ENCODE measurements around the gene KPNA1.

Gene KPNA1

DNA sequence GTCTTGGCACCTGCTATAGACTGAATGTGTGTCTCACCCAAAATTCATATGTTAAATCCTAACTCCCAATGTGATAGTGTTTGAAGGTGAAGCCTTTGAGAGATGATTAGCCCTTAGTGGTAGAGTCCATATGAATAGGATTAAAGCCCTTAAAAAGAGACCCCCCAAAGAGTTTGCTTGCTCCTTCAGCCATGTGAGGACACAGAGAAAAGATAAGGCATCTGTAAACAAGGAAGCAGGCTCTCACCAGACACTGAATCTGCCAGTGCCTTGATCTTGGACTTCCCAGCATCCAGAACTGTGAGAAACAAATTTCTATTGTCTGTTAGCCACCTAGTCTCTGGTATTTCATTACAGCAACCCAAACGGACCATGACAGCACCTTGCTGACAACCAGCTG lies 16.6 kb downstream of the KPNA1 start:
- H2BK12ac ChIP-seq (ENCODE audit: low read length), result no peak overlapping the region
- H3K36me3 ChIP-seq (replicated peaks in 1 of 2; ENCODE audit: control insufficient read depth in 2 of 2, insufficient read depth in 2 of 2, low read length in 2 of 2), result peaks cover 2 to 32% of the 10 kb centered on the region in 2 donors
- WGBS, 2 donors (ENCODE audit: extremely low coverage in 2 of 2, insufficient read length in 2 of 2, insufficient replicate concordance in 1 of 2), result no CpG with 5 or more reads among the region's 1 CpG
- H3K9me3 ChIP-seq (replicated peaks in 1 of 2; ENCODE audit: control insufficient read depth in 2 of 2, insufficient read depth in 1 of 2, low read depth in 1 of 2, low read length in 2 of 2), result no peaks in the 10 kb centered on the region
- H3K23ac ChIP-seq (ENCODE audit: low read depth, low read length, poor library complexity), result no peak overlapping the region
- H3K27me3 ChIP-seq (ENCODE audit: control insufficient read depth in 3 of 3, insufficient read depth in 3 of 3, low read depth in 1 of 3, low read length in 3 of 3), result no peaks in the 10 kb centered on the region
- H3K4me2 ChIP-seq (ENCODE audit: insufficient read depth, low read length, poor library complexity, severe bottlenecking), result no peak overlapping the region
- H2BK120ac ChIP-seq (ENCODE audit: low read depth, low read length), result no peak overlapping the region
- H3K27ac ChIP-seq (replicated peaks; ENCODE audit: low read length), result no peak overlapping the region
- H3K14ac ChIP-seq (ENCODE audit: low read length), result no peak overlapping the region
- H2BK15ac ChIP-seq (ENCODE audit: low read length), result no peak overlapping the region
- no peak for DNase-seq (ENCODE audit: low spot score)
- no peak overlapping the region for H3K18ac ChIP-seq (ENCODE audit: low read length)
- no peak overlapping the region for H4K8ac ChIP-seq (ENCODE audit: low read depth, low read length)
- H2AK5ac ChIP-seq (ENCODE audit: low read depth, low read length), result no peak overlapping the region
- H3K4me1 ChIP-seq (ENCODE audit: control insufficient read depth in 2 of 2, insufficient read depth in 1 of 2, low read depth in 1 of 2, low read length in 2 of 2), result peaks cover 4% of the 10 kb centered on the region in 2 donors
- no peak overlapping the region for H4K91ac ChIP-seq (ENCODE audit: low read depth, low read length, poor library complexity)
- H3K9ac ChIP-seq (ENCODE audit: low read depth, low read length, poor library complexity), result no peak overlapping the region
- H3K4me3 ChIP-seq (ENCODE audit: low read length in 2 of 2), result no peak overlapping the region
- H2AFZ ChIP-seq (ENCODE audit: low read length), result no peak overlapping the region
- no peak overlapping the region for H3K4ac ChIP-seq (ENCODE audit: low read length)
- H3K79me1 ChIP-seq (ENCODE audit: low read depth, low read length), result peaks cover 2% of the 10 kb centered on the region
- no peak overlapping the region for H2BK5ac ChIP-seq (ENCODE audit: low read length)

DNA sequence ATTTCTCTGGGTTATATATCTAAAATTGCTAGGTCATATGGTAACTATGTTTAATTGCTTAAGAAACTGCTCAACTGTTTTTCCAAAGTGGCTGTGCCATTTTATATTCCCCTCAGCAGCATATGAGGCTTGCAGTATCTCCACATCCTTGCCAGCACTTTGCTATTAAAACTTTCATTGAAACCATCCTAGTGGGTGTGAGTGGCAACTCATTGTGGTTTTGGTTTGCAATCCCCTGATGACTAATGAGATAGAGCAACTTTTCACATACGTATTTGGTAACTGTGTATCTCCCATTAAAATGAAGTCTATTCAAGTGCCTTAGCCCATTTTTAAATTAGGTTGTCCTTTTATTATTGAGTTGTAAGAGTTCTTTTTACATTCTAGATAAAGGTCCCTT lies 17.3 kb downstream of the KPNA1 start:
- Histone ChIP-seq H3K9ac (ENCODE audit: low read depth, low read length, poor library complexity) (no peak overlapping the region), H3K4me3 (ENCODE audit: low read length in 2 of 2) (no peak overlapping the region), H2BK120ac (ENCODE audit: low read depth, low read length) (no peak overlapping the region), H4K8ac (ENCODE audit: low read depth, low read length) (no peak overlapping the region), H3K4ac (ENCODE audit: low read length) (no peak overlapping the region), H2BK5ac (ENCODE audit: low read length) (no peak overlapping the region), H3K23ac (ENCODE audit: low read depth, low read length, poor library complexity) (no peak overlapping the region), H2AFZ (ENCODE audit: low read length) (no peak overlapping the region), H3K36me3 (replicated peaks in 1 of 2; ENCODE audit: control insufficient read depth in 2 of 2, insufficient read depth in 2 of 2, low read length in 2 of 2) (peaks cover 2 to 39% of the 10 kb centered on the region in 2 donors), H3K27ac (replicated peaks; ENCODE audit: low read length) (no peak overlapping the region), H3K14ac (ENCODE audit: low read length) (no peak overlapping the region), H3K79me1 (ENCODE audit: low read depth, low read length) (no peaks in the 10 kb centered on the region), H3K9me3 (replicated peaks in 1 of 2; ENCODE audit: control insufficient read depth in 2 of 2, insufficient read depth in 1 of 2, low read depth in 1 of 2, low read length in 2 of 2) (peaks cover 0 to 3% of the 10 kb centered on the region in 2 donors), H2AK5ac (ENCODE audit: low read depth, low read length) (no peak overlapping the region), H4K91ac (ENCODE audit: low read depth, low read length, poor library complexity) (no peak overlapping the region), H2BK15ac (ENCODE audit: low read length) (no peak overlapping the region), H3K4me1 (ENCODE audit: control insufficient read depth in 2 of 2, insufficient read depth in 1 of 2, low read depth in 1 of 2, low read length in 2 of 2) (peaks cover 4% of the 10 kb centered on the region in 2 donors), H3K4me2 (ENCODE audit: insufficient read depth, low read length, poor library complexity, severe bottlenecking) (no peak overlapping the region), H3K27me3 (ENCODE audit: control insufficient read depth in 3 of 3, insufficient read depth in 3 of 3, low read depth in 1 of 3, low read length in 3 of 3) (no peaks in the 10 kb centered on the region), H2BK12ac (ENCODE audit: low read length) (no peak overlapping the region), H3K18ac (ENCODE audit: low read length) (no peak overlapping the region)
- no peak for DNase-seq (ENCODE audit: low spot score)
- no CpG with 5 or more reads among the region's 1 CpG for WGBS, 2 donors (ENCODE audit: extremely low coverage in 2 of 2, insufficient read length in 2 of 2, insufficient replicate concordance in 1 of 2)

DNA sequence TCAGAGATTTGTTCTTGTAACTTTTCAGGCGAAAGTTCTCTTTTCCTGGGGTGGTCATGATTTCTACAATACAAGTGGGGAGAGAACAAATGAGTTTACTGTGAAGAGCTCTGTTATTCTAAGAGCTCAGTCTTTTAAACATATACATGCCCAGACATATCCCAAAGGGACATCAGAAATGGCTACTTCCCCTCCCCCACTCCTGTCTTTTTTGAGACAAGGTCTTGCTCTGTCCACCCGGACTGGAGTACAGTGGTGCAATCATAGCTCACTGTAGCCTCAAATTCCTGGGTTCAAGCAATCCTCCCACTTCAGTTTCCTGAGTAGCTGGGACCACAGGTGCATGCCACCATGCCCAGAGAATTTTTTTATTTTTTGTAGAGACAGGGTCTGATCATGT lies 18.2 kb downstream of the KPNA1 start:
- H3K4me3 ChIP-seq (ENCODE audit: low read length in 2 of 2), result peak overlapping the region in 1 of 2 donors; percentile 31
- H2BK5ac ChIP-seq (ENCODE audit: low read length), result no peak overlapping the region
- WGBS, 2 donors (ENCODE audit: extremely low coverage in 2 of 2, insufficient read length in 2 of 2, insufficient replicate concordance in 1 of 2), result no CpG with 5 or more reads among the region's 2 CpGs
- no peaks in the 10 kb centered on the region for H3K27me3 ChIP-seq (ENCODE audit: control insufficient read depth in 3 of 3, insufficient read depth in 3 of 3, low read depth in 1 of 3, low read length in 3 of 3)
- no peak overlapping the region for H3K14ac ChIP-seq (ENCODE audit: low read length)
- H3K79me1 ChIP-seq (ENCODE audit: low read depth, low read length), result peaks cover 1% of the 10 kb centered on the region
- no peak overlapping the region for H2AK5ac ChIP-seq (ENCODE audit: low read depth, low read length)
- peaks cover 2 to 46% of the 10 kb centered on the region in 2 donors for H3K36me3 ChIP-seq (replicated peaks in 1 of 2; ENCODE audit: control insufficient read depth in 2 of 2, insufficient read depth in 2 of 2, low read length in 2 of 2)
- H3K4ac ChIP-seq (ENCODE audit: low read length), result no peak overlapping the region
- no peak overlapping the region for H3K4me2 ChIP-seq (ENCODE audit: insufficient read depth, low read length, poor library complexity, severe bottlenecking)
- H3K4me1 ChIP-seq (ENCODE audit: control insufficient read depth in 2 of 2, insufficient read depth in 1 of 2, low read depth in 1 of 2, low read length in 2 of 2), result peaks cover 4% of the 10 kb centered on the region in 2 donors
- H2AFZ ChIP-seq (ENCODE audit: low read length), result no peak overlapping the region
- no peak overlapping the region for H2BK12ac ChIP-seq (ENCODE audit: low read length)
- no peak for DNase-seq (ENCODE audit: low spot score)
- H3K9ac ChIP-seq (ENCODE audit: low read depth, low read length, poor library complexity), result no peak overlapping the region
- no peak overlapping the region for H2BK120ac ChIP-seq (ENCODE audit: low read depth, low read length)
- no peak overlapping the region for H3K18ac ChIP-seq (ENCODE audit: low read length)
- H4K91ac ChIP-seq (ENCODE audit: low read depth, low read length, poor library complexity), result no peak overlapping the region
- H3K9me3 ChIP-seq (replicated peaks in 1 of 2; ENCODE audit: control insufficient read depth in 2 of 2, insufficient read depth in 1 of 2, low read depth in 1 of 2, low read length in 2 of 2), result peaks cover 0 to 4% of the 10 kb centered on the region in 2 donors
- H3K23ac ChIP-seq (ENCODE audit: low read depth, low read length, poor library complexity), result no peak overlapping the region
- no peak overlapping the region for H4K8ac ChIP-seq (ENCODE audit: low read depth, low read length)
- no peak overlapping the region for H2BK15ac ChIP-seq (ENCODE audit: low read length)
- no peak overlapping the region for H3K27ac ChIP-seq (replicated peaks; ENCODE audit: low read length)

DNA sequence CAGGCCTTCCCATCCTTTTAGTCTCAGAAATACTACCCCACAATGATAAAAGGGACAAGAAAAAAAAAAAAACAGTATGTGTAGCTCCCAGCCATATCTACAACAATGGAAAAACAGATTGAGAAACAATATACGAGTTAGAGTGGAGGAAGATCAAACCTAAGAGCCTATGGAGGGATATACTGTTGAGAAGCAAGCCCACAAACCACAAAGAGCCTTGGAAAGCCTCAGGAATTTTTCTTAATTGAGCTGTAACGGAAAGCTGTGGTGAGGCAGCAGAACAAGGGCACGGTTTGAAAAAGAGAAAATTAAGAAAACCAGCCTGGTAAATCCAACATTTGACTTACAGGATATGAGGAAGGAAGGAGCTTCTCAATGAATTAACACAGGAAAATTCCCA lies 21.4 kb downstream of the KPNA1 start:
- no peak overlapping the region for H3K18ac ChIP-seq (ENCODE audit: low read length)
- H3K27ac ChIP-seq (replicated peaks; ENCODE audit: low read length), result no peak overlapping the region
- no peak overlapping the region for H3K4me3 ChIP-seq (ENCODE audit: low read length in 2 of 2)
- peaks cover 4% of the 10 kb centered on the region in 2 donors for H3K4me1 ChIP-seq (ENCODE audit: control insufficient read depth in 2 of 2, insufficient read depth in 1 of 2, low read depth in 1 of 2, low read length in 2 of 2)
- H3K9ac ChIP-seq (ENCODE audit: low read depth, low read length, poor library complexity), result no peak overlapping the region
- no peak overlapping the region for H4K8ac ChIP-seq (ENCODE audit: low read depth, low read length)
- peaks cover 2 to 78% of the 10 kb centered on the region in 2 donors for H3K36me3 ChIP-seq (replicated peaks in 1 of 2; ENCODE audit: control insufficient read depth in 2 of 2, insufficient read depth in 2 of 2, low read length in 2 of 2)
- H3K9me3 ChIP-seq (replicated peaks in 1 of 2; ENCODE audit: control insufficient read depth in 2 of 2, insufficient read depth in 1 of 2, low read depth in 1 of 2, low read length in 2 of 2), result peaks cover 0 to 4% of the 10 kb centered on the region in 2 donors
- no peak overlapping the region for H2BK120ac ChIP-seq (ENCODE audit: low read depth, low read length)
- peaks cover 1% of the 10 kb centered on the region for H3K79me1 ChIP-seq (ENCODE audit: low read depth, low read length)
- no peak overlapping the region for H2AK5ac ChIP-seq (ENCODE audit: low read depth, low read length)
- no peaks in the 10 kb centered on the region for H3K27me3 ChIP-seq (ENCODE audit: control insufficient read depth in 3 of 3, insufficient read depth in 3 of 3, low read depth in 1 of 3, low read length in 3 of 3)
- H4K91ac ChIP-seq (ENCODE audit: low read depth, low read length, poor library complexity), result no peak overlapping the region
- no peak overlapping the region for H3K23ac ChIP-seq (ENCODE audit: low read depth, low read length, poor library complexity)
- no peak overlapping the region for H2BK12ac ChIP-seq (ENCODE audit: low read length)
- H3K4ac ChIP-seq (ENCODE audit: low read length), result no peak overlapping the region
- no peak overlapping the region for H3K4me2 ChIP-seq (ENCODE audit: insufficient read depth, low read length, poor library complexity, severe bottlenecking)
- H2AFZ ChIP-seq (ENCODE audit: low read length), result no peak overlapping the region
- no peak overlapping the region for H3K14ac ChIP-seq (ENCODE audit: low read length)
- no peak for DNase-seq (ENCODE audit: low spot score)
- no CpG with 5 or more reads among the region's 3 CpGs for WGBS, 2 donors (ENCODE audit: extremely low coverage in 2 of 2, insufficient read length in 2 of 2, insufficient replicate concordance in 1 of 2)
- no peak overlapping the region for H2BK15ac ChIP-seq (ENCODE audit: low read length)
- H2BK5ac ChIP-seq (ENCODE audit: low read length), result no peak overlapping the region
